HL-60 (cell line): ENCODE data around the gene ACTR8.

Experiments used
- GABPA ChIP-seq: IDR thresholded peaks from 2 replicates; pipeline ENCODE4 v1.6.1; 2012; ENCODE audit warnings: low read depth
- POLR2AphosphoS5 ChIP-seq: IDR thresholded peaks from 2 replicates; pipeline ENCODE4 v1.6.1; 2012; ENCODE audit warnings: low read depth
- SPI1 ChIP-seq: IDR thresholded peaks from 2 replicates; pipeline ENCODE4 v1.6.1; 2012; ENCODE audit warnings: low read depth, mild to moderate bottlenecking, borderline replicate concordance
- TF ChIP-seq, protein P1 (sequence below): IDR thresholded peaks from one replicate; pipeline ENCODE4 v1.5.1; 2011; ENCODE audit warnings: low read length, control low read depth, inconsistent platforms; ENCODE audit not compliant: insufficient read depth
- TF ChIP-seq, protein P2 (sequence below): IDR thresholded peaks from 2 replicates; pipeline ENCODE4 v1.6.1; 2012; ENCODE audit warnings: low read depth; ENCODE audit not compliant: insufficient replicate concordance

- TF ChIP-seq, protein P1, sequence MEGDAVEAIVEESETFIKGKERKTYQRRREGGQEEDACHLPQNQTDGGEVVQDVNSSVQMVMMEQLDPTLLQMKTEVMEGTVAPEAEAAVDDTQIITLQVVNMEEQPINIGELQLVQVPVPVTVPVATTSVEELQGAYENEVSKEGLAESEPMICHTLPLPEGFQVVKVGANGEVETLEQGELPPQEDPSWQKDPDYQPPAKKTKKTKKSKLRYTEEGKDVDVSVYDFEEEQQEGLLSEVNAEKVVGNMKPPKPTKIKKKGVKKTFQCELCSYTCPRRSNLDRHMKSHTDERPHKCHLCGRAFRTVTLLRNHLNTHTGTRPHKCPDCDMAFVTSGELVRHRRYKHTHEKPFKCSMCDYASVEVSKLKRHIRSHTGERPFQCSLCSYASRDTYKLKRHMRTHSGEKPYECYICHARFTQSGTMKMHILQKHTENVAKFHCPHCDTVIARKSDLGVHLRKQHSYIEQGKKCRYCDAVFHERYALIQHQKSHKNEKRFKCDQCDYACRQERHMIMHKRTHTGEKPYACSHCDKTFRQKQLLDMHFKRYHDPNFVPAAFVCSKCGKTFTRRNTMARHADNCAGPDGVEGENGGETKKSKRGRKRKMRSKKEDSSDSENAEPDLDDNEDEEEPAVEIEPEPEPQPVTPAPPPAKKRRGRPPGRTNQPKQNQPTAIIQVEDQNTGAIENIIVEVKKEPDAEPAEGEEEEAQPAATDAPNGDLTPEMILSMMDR, result no peak
- no peak for TF ChIP-seq POLR2AphosphoS5
- no peak for TF ChIP-seq SPI1
- TF ChIP-seq, protein P2, sequence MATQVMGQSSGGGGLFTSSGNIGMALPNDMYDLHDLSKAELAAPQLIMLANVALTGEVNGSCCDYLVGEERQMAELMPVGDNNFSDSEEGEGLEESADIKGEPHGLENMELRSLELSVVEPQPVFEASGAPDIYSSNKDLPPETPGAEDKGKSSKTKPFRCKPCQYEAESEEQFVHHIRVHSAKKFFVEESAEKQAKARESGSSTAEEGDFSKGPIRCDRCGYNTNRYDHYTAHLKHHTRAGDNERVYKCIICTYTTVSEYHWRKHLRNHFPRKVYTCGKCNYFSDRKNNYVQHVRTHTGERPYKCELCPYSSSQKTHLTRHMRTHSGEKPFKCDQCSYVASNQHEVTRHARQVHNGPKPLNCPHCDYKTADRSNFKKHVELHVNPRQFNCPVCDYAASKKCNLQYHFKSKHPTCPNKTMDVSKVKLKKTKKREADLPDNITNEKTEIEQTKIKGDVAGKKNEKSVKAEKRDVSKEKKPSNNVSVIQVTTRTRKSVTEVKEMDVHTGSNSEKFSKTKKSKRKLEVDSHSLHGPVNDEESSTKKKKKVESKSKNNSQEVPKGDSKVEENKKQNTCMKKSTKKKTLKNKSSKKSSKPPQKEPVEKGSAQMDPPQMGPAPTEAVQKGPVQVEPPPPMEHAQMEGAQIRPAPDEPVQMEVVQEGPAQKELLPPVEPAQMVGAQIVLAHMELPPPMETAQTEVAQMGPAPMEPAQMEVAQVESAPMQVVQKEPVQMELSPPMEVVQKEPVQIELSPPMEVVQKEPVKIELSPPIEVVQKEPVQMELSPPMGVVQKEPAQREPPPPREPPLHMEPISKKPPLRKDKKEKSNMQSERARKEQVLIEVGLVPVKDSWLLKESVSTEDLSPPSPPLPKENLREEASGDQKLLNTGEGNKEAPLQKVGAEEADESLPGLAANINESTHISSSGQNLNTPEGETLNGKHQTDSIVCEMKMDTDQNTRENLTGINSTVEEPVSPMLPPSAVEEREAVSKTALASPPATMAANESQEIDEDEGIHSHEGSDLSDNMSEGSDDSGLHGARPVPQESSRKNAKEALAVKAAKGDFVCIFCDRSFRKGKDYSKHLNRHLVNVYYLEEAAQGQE, result no peak
- TF ChIP-seq GABPA, result no peak
Observed at GRCh38 chr3:53899750-53900149, 17.8 kb upstream of the ACTR8 start.
